Neural progenitor cell (in vitro differentiated cells): ENCODE data around the gene PTPRG. TPM values are rescaled to one million over a fixed set of nuclear protein-coding genes. Genes with fewer than 3 reads are reported as not detected.

Source experiments
- DNase-seq: peaks from one replicate; pipeline ENCODE4 v3.0.0-alpha.2; 2016; ENCODE audit warnings: low spot score
- H2AFZ ChIP-seq: fragments of 200-600 bp; sonication (generic); replicated peaks from 2 replicates; pipeline ENCODE4 v1.6.1; 2016; ENCODE audit warnings: antibody characterized with exemption
- H3F3A ChIP-seq: fragments of 200-600 bp; sonication (generic); 2 replicates; pipeline ENCODE4 v1.6.1; 2016; ENCODE audit warnings: antibody characterized with exemption, low read depth
- H3K27ac ChIP-seq: fragments of 200-600 bp; sonication (generic); 2 replicates; pipeline ENCODE4 v1.5.1; 2016; ENCODE audit warnings: mild to moderate bottlenecking
- H3K27me3 ChIP-seq: fragments of 200-600 bp; sonication (generic); 2 replicates; pipeline ENCODE4 v1.6.1; 2016; ENCODE audit warnings: mild to moderate bottlenecking, moderate library complexity
- H3K36me3 ChIP-seq: fragments of 200-600 bp; sonication (generic); 2 replicates; pipeline ENCODE4 v1.5.1; 2016
- H3K4me1 ChIP-seq: fragments of 200-600 bp; sonication (generic); 2 replicates; pipeline ENCODE4 v1.6.1; 2016; ENCODE audit warnings: mixed run types
- H3K4me2 ChIP-seq: fragments of 200-600 bp; sonication (generic); 2 replicates; pipeline ENCODE4 v1.6.1; 2016
- H3K4me3 ChIP-seq: fragments of 200-600 bp; sonication (generic); 2 replicates; pipeline ENCODE4 v1.5.1; 2016
- H3K79me2 ChIP-seq: fragments of 200-600 bp; sonication (generic); 2 replicates; pipeline ENCODE4 v1.6.1; 2016; ENCODE audit warnings: low read depth
- H3K9ac ChIP-seq: fragments of 200-600 bp; sonication (generic); 2 replicates; pipeline ENCODE4 v1.6.1; 2016
- H3K9me3 ChIP-seq: fragments of 200-600 bp; sonication (generic); 2 replicates; pipeline ENCODE4 v1.5.1; 2016; ENCODE audit warnings: low read depth
- H4K20me1 ChIP-seq: fragments of 200-600 bp; sonication (generic); 2 replicates; pipeline ENCODE4 v1.6.1; 2016; ENCODE audit warnings: low read depth
- H3K27ac Mint-ChIP-seq: 3 replicates; pipeline ENCODE4 v1.8.0; 2021; ENCODE audit warnings: mixed read lengths
- H3K27me3 Mint-ChIP-seq: 2 replicates; pipeline ENCODE4 v1.8.0; 2022; ENCODE audit warnings: low read depth, mild to moderate bottlenecking, inconsistent platforms, moderate library complexity, mixed read lengths; ENCODE audit not compliant: insufficient read depth
- H3K36me3 Mint-ChIP-seq: 3 replicates; pipeline ENCODE4 v1.8.0; 2021; ENCODE audit warnings: mixed read lengths
- H3K4me1 Mint-ChIP-seq: 3 replicates; pipeline ENCODE4 v1.8.0; 2021; ENCODE audit warnings: mixed read lengths
- H3K4me3 Mint-ChIP-seq: 3 replicates; pipeline ENCODE4 v1.8.0; 2021; ENCODE audit warnings: mild to moderate bottlenecking, moderate library complexity, mixed read lengths
- H3K9me3 Mint-ChIP-seq: 3 replicates; pipeline ENCODE4 v1.8.0; 2020; ENCODE audit warnings: mixed read lengths
- EZH2 ChIP-seq: fragments of 200-600 bp; sonication (generic); IDR thresholded peaks from 2 replicates; pipeline ENCODE4 v1.6.1; 2017; ENCODE audit warnings: antibody characterized with exemption, mild to moderate bottlenecking, moderate library complexity
- EZH2phosphoT487 ChIP-seq: fragments of 200-600 bp; sonication (generic); IDR thresholded peaks from 2 replicates; pipeline ENCODE4 v1.6.1; 2017; ENCODE audit warnings: antibody characterized with exemption
- total RNA-seq: library from RNA; depleted of rRNA; stranded (reverse); fragments of >200 nt; gene quantifications from 2 replicates; pipeline ENCODE4 v1.2.3, GENCODE V29; 2015; ENCODE audit warnings: low replicate concordance
- TF ChIP-seq, protein P1 (sequence below): fragments of 200-600 bp; sonication (generic); IDR thresholded peaks from 2 replicates; pipeline ENCODE4 v1.5.1; 2017; ENCODE audit warnings: antibody characterized with exemption, mild to moderate bottlenecking

Gene PTPRG
- total RNA-seq, 1 donor from 2014 or later: 65.3 TPM

DNA sequence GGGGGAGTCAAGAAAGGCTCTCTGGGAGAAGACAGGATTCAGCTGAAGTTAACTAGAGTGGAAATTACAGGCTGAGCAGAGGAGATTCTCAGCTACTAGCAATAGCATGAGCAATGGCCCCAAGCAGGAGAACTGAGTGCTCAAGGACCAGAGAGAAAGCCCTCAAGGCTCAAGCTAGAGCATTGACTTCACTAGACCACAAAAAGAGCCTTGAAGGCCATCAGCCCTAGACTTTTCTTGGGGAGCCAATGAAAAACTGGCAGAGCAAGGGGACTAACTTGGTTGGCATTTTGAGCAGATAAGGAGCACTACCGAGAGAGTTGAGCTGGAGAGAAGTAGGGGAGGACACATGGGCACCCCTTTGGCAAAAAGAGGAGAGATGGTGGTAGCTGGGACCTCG is 534.4 kb downstream of the PTPRG start:
- Mint-ChIP-seq H3K9me3 (no peaks in the 10 kb centered on the region), H3K4me3 (no peak overlapping the region), H3K27me3 (peaks cover 2% of the 10 kb centered on the region), H3K27ac (no peak overlapping the region), H3K36me3 (no peaks in the 10 kb centered on the region), H3K4me1 (no peaks in the 10 kb centered on the region)
- Histone ChIP-seq H3F3A (no peaks in the 10 kb centered on the region), H4K20me1 (peaks cover 4% of the 10 kb centered on the region), H3K27me3 (no peaks in the 10 kb centered on the region), H3K4me2 (no peak overlapping the region), H3K4me1 (no peaks in the 10 kb centered on the region), H3K27ac (no peak overlapping the region), H2AFZ (no peak overlapping the region), H3K36me3 (no peaks in the 10 kb centered on the region), H3K4me3 (no peak overlapping the region), H3K79me2 (no peaks in the 10 kb centered on the region), H3K9ac (no peak overlapping the region), H3K9me3 (no peaks in the 10 kb centered on the region)
- no peak for DNase-seq
- TF ChIP-seq, protein P1, sequence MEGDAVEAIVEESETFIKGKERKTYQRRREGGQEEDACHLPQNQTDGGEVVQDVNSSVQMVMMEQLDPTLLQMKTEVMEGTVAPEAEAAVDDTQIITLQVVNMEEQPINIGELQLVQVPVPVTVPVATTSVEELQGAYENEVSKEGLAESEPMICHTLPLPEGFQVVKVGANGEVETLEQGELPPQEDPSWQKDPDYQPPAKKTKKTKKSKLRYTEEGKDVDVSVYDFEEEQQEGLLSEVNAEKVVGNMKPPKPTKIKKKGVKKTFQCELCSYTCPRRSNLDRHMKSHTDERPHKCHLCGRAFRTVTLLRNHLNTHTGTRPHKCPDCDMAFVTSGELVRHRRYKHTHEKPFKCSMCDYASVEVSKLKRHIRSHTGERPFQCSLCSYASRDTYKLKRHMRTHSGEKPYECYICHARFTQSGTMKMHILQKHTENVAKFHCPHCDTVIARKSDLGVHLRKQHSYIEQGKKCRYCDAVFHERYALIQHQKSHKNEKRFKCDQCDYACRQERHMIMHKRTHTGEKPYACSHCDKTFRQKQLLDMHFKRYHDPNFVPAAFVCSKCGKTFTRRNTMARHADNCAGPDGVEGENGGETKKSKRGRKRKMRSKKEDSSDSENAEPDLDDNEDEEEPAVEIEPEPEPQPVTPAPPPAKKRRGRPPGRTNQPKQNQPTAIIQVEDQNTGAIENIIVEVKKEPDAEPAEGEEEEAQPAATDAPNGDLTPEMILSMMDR: no peak
- TF ChIP-seq EZH2 (no peak), EZH2phosphoT487 (no peak)

DNA sequence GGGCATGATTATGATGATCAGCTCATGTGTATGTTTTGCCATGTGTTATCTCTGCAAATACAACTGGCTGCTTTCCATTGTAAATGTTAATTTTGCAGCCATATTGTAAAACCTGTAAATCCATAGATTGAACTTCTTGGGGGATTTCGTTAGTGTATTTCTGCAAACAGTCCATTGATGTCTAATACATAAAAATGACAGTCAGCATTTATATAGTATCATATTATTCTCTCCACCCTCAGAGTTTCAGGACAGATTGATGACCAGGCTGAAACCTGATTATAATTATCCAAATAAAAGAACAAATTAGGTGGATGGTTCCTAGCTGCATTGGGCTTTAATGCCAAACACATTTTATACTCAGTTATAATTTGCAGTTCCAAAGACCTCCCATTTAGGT is 535.1 kb downstream of the PTPRG start:
- Histone ChIP-seq H3K9ac (no peak overlapping the region), H3K27ac (no peak overlapping the region), H3K4me3 (no peak overlapping the region), H2AFZ (no peak overlapping the region), H3K4me2 (no peak overlapping the region), H3K4me1 (no peaks in the 10 kb centered on the region), H3K79me2 (no peaks in the 10 kb centered on the region), H3K27me3 (no peaks in the 10 kb centered on the region), H3K36me3 (no peaks in the 10 kb centered on the region), H4K20me1 (peaks cover 4% of the 10 kb centered on the region), H3K9me3 (no peaks in the 10 kb centered on the region), H3F3A (no peaks in the 10 kb centered on the region)
- DNase-seq: no peak
- H3K4me3 Mint-ChIP-seq: no peak overlapping the region
- no peaks in the 10 kb centered on the region for H3K9me3 Mint-ChIP-seq
- no peaks in the 10 kb centered on the region for H3K36me3 Mint-ChIP-seq
- TF ChIP-seq, protein P1: no peak
- TF ChIP-seq EZH2: no peak
- no peak for TF ChIP-seq EZH2phosphoT487
- no peaks in the 10 kb centered on the region for H3K4me1 Mint-ChIP-seq
- peaks cover 2% of the 10 kb centered on the region for H3K27me3 Mint-ChIP-seq
- H3K27ac Mint-ChIP-seq: no peak overlapping the region

DNA sequence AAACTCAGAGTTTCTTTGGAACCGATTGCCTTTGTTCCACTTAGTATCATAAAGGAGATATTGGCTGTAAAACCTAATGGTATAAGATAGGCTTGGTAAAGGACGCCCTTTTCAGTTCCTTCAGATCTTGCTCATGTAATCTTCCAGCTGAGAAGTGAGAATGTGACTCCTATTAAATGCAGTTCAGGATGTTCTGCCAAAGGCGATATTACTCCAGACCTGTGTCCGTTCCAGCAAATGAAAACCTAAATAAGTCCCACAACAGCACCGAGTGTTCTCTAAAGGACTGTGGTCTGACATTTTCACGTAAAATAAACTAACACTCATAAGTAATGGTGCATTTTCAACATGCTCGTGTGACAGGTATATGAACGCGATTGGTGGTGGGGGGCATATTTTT is 535.8 kb downstream of the PTPRG start:
- Histone ChIP-seq H3K4me2 (no peak overlapping the region), H3K9ac (no peak overlapping the region), H2AFZ (no peak overlapping the region), H3K4me1 (no peaks in the 10 kb centered on the region), H3K4me3 (no peak overlapping the region), H3F3A (no peaks in the 10 kb centered on the region), H3K79me2 (no peaks in the 10 kb centered on the region), H4K20me1 (peaks cover 4% of the 10 kb centered on the region), H3K27me3 (no peaks in the 10 kb centered on the region), H3K36me3 (no peaks in the 10 kb centered on the region), H3K9me3 (no peaks in the 10 kb centered on the region), H3K27ac (no peak overlapping the region)
- TF ChIP-seq EZH2phosphoT487: no peak
- no peak for TF ChIP-seq EZH2
- TF ChIP-seq, protein P1: no peak
- DNase-seq: no peak
- H3K9me3 Mint-ChIP-seq: no peaks in the 10 kb centered on the region
- H3K4me3 Mint-ChIP-seq: no peak overlapping the region
- no peaks in the 10 kb centered on the region for H3K36me3 Mint-ChIP-seq
- no peak overlapping the region for H3K27ac Mint-ChIP-seq
- no peaks in the 10 kb centered on the region for H3K4me1 Mint-ChIP-seq
- peaks cover 2% of the 10 kb centered on the region for H3K27me3 Mint-ChIP-seq
